HepG2 (cell line): ENCODE data around the gene KLHL17. TPM values are rescaled to one million over a fixed set of nuclear protein-coding genes. Genes with fewer than 3 reads are reported as not detected.

Source experiments
- AGO2 ChIP-seq: fragments of 200-400 bp; formaldehyde crosslinking; optimal IDR thresholded peaks from 2 replicates; pipeline ENCODE3; 2017; ENCODE audit warnings: mild to moderate bottlenecking, low read depth, low read length, moderate library complexity
- HES4 ChIP-seq: sonication (generic); formaldehyde crosslinking; IDR thresholded peaks from 2 replicates; pipeline ENCODE4 v1.9.0; 2021; ENCODE audit warnings: mild to moderate bottlenecking, missing genetic modification reagents, borderline replicate concordance
- MAF1 ChIP-seq: sonication (generic); formaldehyde crosslinking; IDR thresholded peaks from 2 replicates; pipeline ENCODE4 v1.5.0; 2020; ENCODE audit warnings: missing genetic modification reagents, borderline replicate concordance
- MAX ChIP-seq: IDR thresholded peaks from 2 replicates; pipeline ENCODE4 v1.6.1; 2012; ENCODE audit warnings: inconsistent platforms
- NFATC3 ChIP-seq: sonication (generic); formaldehyde crosslinking; IDR thresholded peaks from 2 replicates; pipeline ENCODE4 v1.5.1; 2020; ENCODE audit warnings: mild to moderate bottlenecking, missing genetic modification reagents
- NR0B2 ChIP-seq: sonication (generic); formaldehyde crosslinking; IDR thresholded peaks from 2 replicates; pipeline ENCODE4 v1.4.0; 2020; ENCODE audit warnings: mild to moderate bottlenecking, missing genetic modification reagents
- SIN3A ChIP-seq: IDR thresholded peaks from 2 replicates; pipeline ENCODE4 v1.6.1; 2011; ENCODE audit warnings: low read depth, mild to moderate bottlenecking, control low read depth, low read length, borderline replicate concordance
- SSRP1 ChIP-seq: IDR thresholded peaks from 2 replicates; pipeline ENCODE4 v1.6.1; 2016; ENCODE audit warnings: control low read depth
- TEF ChIP-seq: sonication (generic); formaldehyde crosslinking; IDR thresholded peaks from 2 replicates; pipeline ENCODE4 v1.5.0; 2020; ENCODE audit warnings: missing genetic modification reagents
- YEATS4 ChIP-seq: sonication (generic); formaldehyde crosslinking; IDR thresholded peaks from 2 replicates; pipeline ENCODE4 v1.4.0; 2020; ENCODE audit warnings: missing genetic modification reagents, borderline replicate concordance
- ZFP36L2 ChIP-seq: sonication (generic); formaldehyde crosslinking; IDR thresholded peaks from 2 replicates; pipeline ENCODE4 v1.4.0; 2020; ENCODE audit warnings: missing genetic modification reagents
- ZFP82 ChIP-seq: sonication (generic); formaldehyde crosslinking; IDR thresholded peaks from 2 replicates; pipeline ENCODE4 v1.5.1; 2020; ENCODE audit warnings: mild to moderate bottlenecking, missing genetic modification reagents, borderline replicate concordance
- ZGPAT ChIP-seq: IDR thresholded peaks from 2 replicates; pipeline ENCODE4 v1.6.1; 2016; ENCODE audit warnings: mild to moderate bottlenecking
- ZNF12 ChIP-seq: sonication (generic); formaldehyde crosslinking; IDR thresholded peaks from 2 replicates; pipeline ENCODE4 v1.5.0; 2020; ENCODE audit warnings: missing genetic modification reagents
- ZNF501 ChIP-seq: sonication (generic); formaldehyde crosslinking; IDR thresholded peaks from 2 replicates; pipeline ENCODE4 v1.5.1; 2020; ENCODE audit warnings: mild to moderate bottlenecking, moderate library complexity, missing genetic modification reagents
- ZNF543 ChIP-seq: sonication (generic); formaldehyde crosslinking; IDR thresholded peaks from 2 replicates; pipeline ENCODE4 v1.4.0; 2020; ENCODE audit warnings: mild to moderate bottlenecking, missing genetic modification reagents
- ZNF615 ChIP-seq: sonication (generic); formaldehyde crosslinking; IDR thresholded peaks from 2 replicates; pipeline ENCODE4 v1.5.0; 2020; ENCODE audit warnings: mild to moderate bottlenecking, missing genetic modification reagents, borderline replicate concordance
- ZNF644 ChIP-seq: IDR thresholded peaks from 2 replicates; pipeline ENCODE4 v1.6.1; 2016; ENCODE audit warnings: low read depth
- ZNF646 ChIP-seq: sonication (generic); formaldehyde crosslinking; IDR thresholded peaks from 2 replicates; pipeline ENCODE4 v1.9.0; 2021; ENCODE audit warnings: mild to moderate bottlenecking, missing genetic modification reagents
- ZNF737 ChIP-seq: sonication (generic); formaldehyde crosslinking; IDR thresholded peaks from 2 replicates; pipeline ENCODE4 v1.5.0; 2020; ENCODE audit warnings: missing genetic modification reagents, mild to moderate bottlenecking, borderline replicate concordance
- polyA plus RNA-seq, 8 experiments: library from polyadenylated mRNA; depleted of rRNA in 3 of 8; stranded (reverse) in 7 of 8; unstranded in 1 of 8; fragments of >200 nt; fragmentation: Illumina TruSeq in 4 of 8; extraction: Trizol in 4 of 8; gene quantifications; 2 replicates each; pipeline versions ENCODE4 v1.2.1 to v1.2.3, GENCODE V29; 2011 to 2016; ENCODE audit warnings: low read depth in 4 of 8, missing spikeins in 1 of 8, mixed read lengths in 1 of 8; ENCODE audit not compliant: insufficient read depth in 1 of 8
- total RNA-seq, 5 experiments: library from RNA; depleted of rRNA; stranded (reverse); fragments of >200 nt; fragmentation: Illumina TruSeq; extraction: Trizol; gene quantifications; 2 replicates each; pipeline ENCODE4 v1.2.3, GENCODE V29; 2016; ENCODE audit warnings: low read depth in 1 of 5

Gene KLHL17
- total and polyA plus RNA-seq, 2 of the 13 experiments (the other 11 are each of a cell fraction or from before 2014, with no cell fraction given): 9.3 to 24.7 TPM

GRCh38 chr1:958823-959730, 1.3 kb upstream of the KLHL17 start, which contains the start of gene NOC2L (continued):
- peak; percentile 66; the same call in 1 of the 2 replicates for TF ChIP-seq SIN3A
- peak; percentile 67 for TF ChIP-seq AGO2
- TF ChIP-seq ZNF615 (CRISPR knock-in tag): no peak
- no peak for TF ChIP-seq ZNF646 (CRISPR knock-in tag)
- TF ChIP-seq YEATS4 (CRISPR knock-in tag): peak; percentile 84
- TF ChIP-seq TEF (CRISPR knock-in tag): 0 out of 2 replicates have a peak, but pooled peaks have one; percentile 25
- TF ChIP-seq MAX: peak; percentile 79
- TF ChIP-seq ZNF737 (CRISPR knock-in tag): no peak
- no peak for TF ChIP-seq ZNF644
- TF ChIP-seq SSRP1: no peak
- no peak for TF ChIP-seq MAF1 (CRISPR knock-in tag)
- TF ChIP-seq HES4 (CRISPR knock-in tag): no peak
- 0 out of 2 replicates have a peak, but pooled peaks have one; percentile 44 for TF ChIP-seq ZGPAT (CRISPR knock-in tag)
- TF ChIP-seq ZNF12: no peak
- TF ChIP-seq ZFP82 (CRISPR knock-in tag): 0 out of 2 replicates have a peak, but pooled peaks have one; percentile 36
- peak; percentile 66; the same call in 1 of the 2 replicates for TF ChIP-seq ZNF501
- no peak for TF ChIP-seq NR0B2 (CRISPR knock-in tag)
- no peak for TF ChIP-seq ZFP36L2 (CRISPR knock-in tag)
- no peak; the same call in 1 of the 2 replicates for TF ChIP-seq ZNF543 (CRISPR knock-in tag)
- TF ChIP-seq NFATC3 (CRISPR knock-in tag): no peak
